Tibial nerve (tissue), 4 donors: Measurements from ENCODE around the gene MAD2L2. TPM values are rescaled to one million over a fixed set of nuclear protein-coding genes. Genes with fewer than 3 reads are reported as not detected.

Experiments
- DNase-seq, 2 donors: peaks; one replicate each; pipeline ENCODE4 v3.0.0-alpha.2; 2019; ENCODE audit warnings: low spot score in 2 of 2
- H3K27ac ChIP-seq, 4 donors: fragments of 200-600 bp; sonication (generic) in 3 of 4; one replicate each; pipeline ENCODE4 v1.5.1; 2017 to 2019; ENCODE audit warnings: mild to moderate bottlenecking in 1 of 4
- H3K27me3 ChIP-seq, 2 donors: fragments of 200-600 bp; sonication (generic) in 1 of 2; one replicate each; pipeline versions ENCODE4 v1.5.1 to v1.6.0; 2017 to 2019
- H3K36me3 ChIP-seq, 3 donors: fragments of 200-600 bp; sonication (generic); one replicate each; pipeline ENCODE4 v1.5.1; 2018 to 2019
- H3K4me1 ChIP-seq, 4 donors: fragments of 200-600 bp; sonication (generic) in 3 of 4; one replicate each; pipeline ENCODE4 v1.5.1; 2017 to 2019
- H3K4me3 ChIP-seq, 4 donors: fragments of 200-600 bp; sonication (generic) in 3 of 4; one replicate each; pipeline ENCODE4 v1.5.1; 2017 to 2019; ENCODE audit warnings: mild to moderate bottlenecking in 1 of 4, moderate library complexity in 1 of 4
- H3K9me3 ChIP-seq, 4 donors: fragments of 200-600 bp; sonication (generic) in 3 of 4; one replicate each; pipeline ENCODE4 v1.5.1; 2017 to 2019
- EP300 ChIP-seq, 2 donors: sonication (generic); formaldehyde crosslinking; IDR thresholded peaks; one replicate each; pipeline ENCODE4 v1.6.1; 2017; ENCODE audit warnings: antibody characterized with exemption in 2 of 2, mild to moderate bottlenecking in 1 of 2
- POLR2A ChIP-seq, 2 donors: fragments of 450-650 bp; IDR thresholded peaks; one replicate each; pipeline ENCODE4 v1.6.1; 2017; ENCODE audit warnings: antibody characterized with exemption in 2 of 2, mild to moderate bottlenecking in 2 of 2, moderate library complexity in 2 of 2
- WGBS, 2 donors: methylation state at CpG; one replicate each; pipeline ENCODE4 v1.1.5; 2018; 5-methylcytosine and 5-hydroxymethylcytosine counted together
- total RNA-seq, 4 donors: library from RNA; depleted of rRNA; stranded (reverse); fragments of >200 nt; gene quantifications; one replicate each; pipeline ENCODE4 v1.1.0, GENCODE V29; 2016
- TF ChIP-seq, protein P1 (sequence below), 5 experiments: fragments of 200-600 bp in 3 of 5; fragments of 450-650 bp in 2 of 5; sonication (generic) in 3 of 5; IDR thresholded peaks; one replicate each; pipeline ENCODE4 v1.5.1; 2016 to 2019; ENCODE audit warnings: antibody characterized with exemption in 5 of 5, mild to moderate bottlenecking in 3 of 5, moderate library complexity in 2 of 5

The MAD2L2 gene
- total RNA-seq, 4 donors from 2014 or later: 28.2 to 56.1 (median 32.3) TPM

DNA sequence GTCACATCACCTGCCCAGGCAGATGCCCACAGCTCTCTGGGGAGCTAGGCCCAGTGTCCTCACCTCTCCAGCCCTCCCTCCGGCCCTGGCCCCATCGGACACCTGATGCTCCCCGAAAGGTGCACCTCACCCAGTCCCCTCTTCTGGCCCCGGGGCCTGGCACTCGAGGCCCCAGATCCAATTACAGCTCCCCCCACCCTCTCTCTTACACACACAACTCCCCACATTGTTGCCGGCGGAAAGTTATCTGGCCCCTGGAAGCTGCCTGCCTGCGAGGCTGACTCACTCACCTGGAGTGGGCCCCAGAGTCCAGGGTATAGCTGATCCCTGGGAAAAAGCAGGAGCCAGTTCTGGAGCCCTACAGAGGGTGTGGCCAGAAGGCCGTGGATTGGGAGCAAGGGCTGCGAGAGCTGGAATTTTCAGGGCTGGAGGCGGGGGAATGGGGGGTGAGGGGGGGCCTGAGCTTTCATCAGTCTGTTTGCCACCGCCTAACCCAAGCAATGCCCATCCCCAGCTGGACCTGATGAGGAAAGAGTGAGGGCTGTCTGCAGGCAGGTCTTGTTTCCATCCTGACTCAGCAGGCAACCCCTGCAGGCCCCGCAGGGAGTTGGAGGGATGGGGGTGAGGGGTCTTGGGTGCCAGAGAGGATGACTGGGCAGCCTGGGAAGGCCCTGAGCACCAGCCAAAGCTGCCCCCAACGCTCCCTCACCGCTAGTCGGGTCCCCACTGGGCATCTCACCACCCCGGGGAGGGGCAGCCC is 27.7 kb downstream of the MAD2L2 start:
- TF ChIP-seq, protein P1, sequence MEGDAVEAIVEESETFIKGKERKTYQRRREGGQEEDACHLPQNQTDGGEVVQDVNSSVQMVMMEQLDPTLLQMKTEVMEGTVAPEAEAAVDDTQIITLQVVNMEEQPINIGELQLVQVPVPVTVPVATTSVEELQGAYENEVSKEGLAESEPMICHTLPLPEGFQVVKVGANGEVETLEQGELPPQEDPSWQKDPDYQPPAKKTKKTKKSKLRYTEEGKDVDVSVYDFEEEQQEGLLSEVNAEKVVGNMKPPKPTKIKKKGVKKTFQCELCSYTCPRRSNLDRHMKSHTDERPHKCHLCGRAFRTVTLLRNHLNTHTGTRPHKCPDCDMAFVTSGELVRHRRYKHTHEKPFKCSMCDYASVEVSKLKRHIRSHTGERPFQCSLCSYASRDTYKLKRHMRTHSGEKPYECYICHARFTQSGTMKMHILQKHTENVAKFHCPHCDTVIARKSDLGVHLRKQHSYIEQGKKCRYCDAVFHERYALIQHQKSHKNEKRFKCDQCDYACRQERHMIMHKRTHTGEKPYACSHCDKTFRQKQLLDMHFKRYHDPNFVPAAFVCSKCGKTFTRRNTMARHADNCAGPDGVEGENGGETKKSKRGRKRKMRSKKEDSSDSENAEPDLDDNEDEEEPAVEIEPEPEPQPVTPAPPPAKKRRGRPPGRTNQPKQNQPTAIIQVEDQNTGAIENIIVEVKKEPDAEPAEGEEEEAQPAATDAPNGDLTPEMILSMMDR (IDR thresholded peaks at IDR 0.05): no peak
- TF ChIP-seq EP300 (IDR thresholded peaks at IDR 0.05) (no peak), POLR2A (IDR thresholded peaks at IDR 0.05) (no peak)
- H3K36me3 ChIP-seq: peaks cover 0 to 19% (median 0%) of the 10 kb centered on the region in 3 donors
- peaks cover 0 to 11% of the 10 kb centered on the region in 2 donors for H3K27me3 ChIP-seq
- peak overlapping the region; percentile 50 to 89 (median 86) for H3K27ac ChIP-seq
- peak overlapping the region in 3 of 4 donors; percentile 65 to 72 (median 69) for H3K4me3 ChIP-seq
- WGBS, 2 donors: 58 to 65% methylated on average over 16 to 17 of the region's 17 CpGs
- DNase-seq: no peak
- no peaks in the 10 kb centered on the region for H3K9me3 ChIP-seq
- peaks cover 0 to 58% (median 33%) of the 10 kb centered on the region in 4 donors for H3K4me1 ChIP-seq

DNA sequence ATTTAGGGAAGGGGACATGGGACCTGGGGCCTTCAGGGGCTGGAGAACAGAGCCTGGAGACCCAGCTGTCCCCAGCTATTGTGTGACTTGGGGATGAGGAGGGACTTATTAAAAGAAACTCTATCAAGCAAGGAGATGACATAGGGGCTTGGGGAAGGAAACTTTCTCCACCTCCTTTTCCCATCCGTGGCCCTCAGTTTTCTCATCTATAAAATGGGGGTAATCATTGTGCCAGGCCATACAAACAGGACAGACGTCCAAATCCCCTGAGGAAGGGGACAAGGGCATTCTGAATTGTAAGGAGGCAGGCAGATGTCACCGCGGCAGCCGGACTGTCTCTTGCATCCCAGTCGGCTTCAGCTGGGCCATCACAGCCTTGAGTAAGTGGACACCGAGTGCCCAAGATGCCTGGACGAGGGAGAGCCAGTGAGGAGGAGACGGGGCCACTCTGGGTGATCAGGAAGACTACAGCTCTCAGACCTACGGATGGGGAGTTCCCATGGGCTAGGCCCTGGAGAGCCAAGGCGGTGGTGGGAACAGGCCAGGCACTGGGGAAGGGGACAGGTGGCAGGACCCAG is 28.7 kb downstream of the MAD2L2 start:
- H3K36me3 ChIP-seq: peaks cover 0 to 9% (median 0%) of the 10 kb centered on the region in 3 donors
- H3K27ac ChIP-seq: peak overlapping the region in 2 of 4 donors; percentile 84 to 89
- H3K9me3 ChIP-seq: no peaks in the 10 kb centered on the region
- TF ChIP-seq POLR2A (IDR thresholded peaks at IDR 0.05) (no peak), EP300 (IDR thresholded peaks at IDR 0.05) (no peak)
- TF ChIP-seq, protein P1 (IDR thresholded peaks at IDR 0.05): no peak
- peaks cover 0 to 68% (median 39%) of the 10 kb centered on the region in 4 donors for H3K4me1 ChIP-seq
- 82 to 85% methylated on average over 11 of the region's 11 CpGs for WGBS, 2 donors
- DNase-seq: no peak
- H3K4me3 ChIP-seq: no peak overlapping the region
- peaks cover 0 to 11% of the 10 kb centered on the region in 2 donors for H3K27me3 ChIP-seq

DNA sequence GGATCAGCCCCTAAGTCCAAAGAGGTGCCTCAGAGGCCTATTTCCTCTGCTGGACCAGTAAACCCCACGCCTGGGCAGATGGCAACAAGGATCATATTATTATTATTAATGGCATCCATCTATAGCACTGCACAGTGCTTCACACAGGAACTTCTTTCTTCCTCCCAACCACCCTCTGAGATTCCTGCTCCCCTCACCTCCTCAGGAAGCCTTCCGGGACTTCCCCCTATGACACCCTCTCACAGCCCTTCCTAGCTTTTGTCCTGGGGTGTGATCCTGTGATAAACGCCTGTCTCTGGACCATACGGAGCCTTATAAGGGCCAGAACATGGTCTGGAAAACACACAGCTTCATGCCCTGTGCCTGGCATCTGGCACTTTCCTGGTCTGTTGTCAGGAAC is 29.9 kb downstream of the MAD2L2 start:
- Histone ChIP-seq H3K36me3 (no peaks in the 10 kb centered on the region), H3K4me3 (no peak overlapping the region), H3K27ac (peak overlapping the region in 2 of 4 donors; percentile 51 to 89), H3K9me3 (no peaks in the 10 kb centered on the region), H3K27me3 (peaks cover 0 to 11% of the 10 kb centered on the region in 2 donors), H3K4me1 (peaks cover 0 to 79% (median 40%) of the 10 kb centered on the region in 4 donors)
- no peak for DNase-seq
- TF ChIP-seq, protein P1 (IDR thresholded peaks at IDR 0.05): no peak
- no peak for TF ChIP-seq POLR2A (IDR thresholded peaks at IDR 0.05)
- no peak for TF ChIP-seq EP300 (IDR thresholded peaks at IDR 0.05)
- WGBS, 2 donors: 84 to 90% methylated on average over 4 of the region's 4 CpGs

DNA sequence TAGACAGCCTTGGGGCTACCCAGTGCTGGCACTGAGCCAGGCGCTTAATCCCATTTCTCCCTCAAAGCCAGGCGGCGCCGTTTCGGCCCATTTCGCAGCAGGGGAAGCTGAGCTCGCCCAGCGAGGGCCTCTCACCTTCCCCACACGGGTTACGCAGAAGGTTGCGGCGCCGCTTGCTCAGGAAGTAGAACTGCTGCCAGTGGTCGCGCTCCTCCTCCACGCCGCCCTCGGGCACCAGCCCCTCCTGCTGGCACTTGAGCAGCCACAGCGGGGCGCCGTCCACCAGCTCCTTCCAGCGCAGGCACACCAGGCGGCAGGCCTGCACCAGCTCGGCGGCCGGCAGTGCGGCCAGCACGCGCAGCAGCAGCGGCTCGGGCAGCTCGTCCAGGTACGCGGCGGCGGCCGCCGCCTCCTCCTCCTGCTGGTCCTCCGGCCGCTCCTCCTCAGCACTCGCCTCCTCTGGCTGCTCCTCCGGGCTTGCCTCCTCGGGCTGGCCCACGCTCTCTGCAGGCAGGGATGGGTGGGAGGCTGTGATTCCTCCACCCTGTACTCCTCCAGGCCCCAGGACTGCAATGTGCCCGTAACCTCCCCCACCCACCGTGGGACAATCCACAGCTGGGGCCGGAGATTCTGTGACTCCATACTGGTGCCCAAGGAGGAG is 30.5 kb downstream of the MAD2L2 start:
- Histone ChIP-seq H3K27me3 (peaks cover 0 to 11% of the 10 kb centered on the region in 2 donors), H3K36me3 (no peaks in the 10 kb centered on the region), H3K4me3 (peak overlapping the region in 1 of 4 donors; percentile 13), H3K27ac (peak overlapping the region in 3 of 4 donors; percentile 18 to 89 (median 51)), H3K9me3 (no peaks in the 10 kb centered on the region), H3K4me1 (peaks cover 0 to 79% (median 36%) of the 10 kb centered on the region in 4 donors)
- peak; percentile 28 to 55 for DNase-seq
- 11 to 24% methylated on average over 17 to 43 of the region's 47 CpGs for WGBS, 2 donors
- TF ChIP-seq, protein P1 (IDR thresholded peaks at IDR 0.05): peak; percentile 48 to 89 (median 69)
- TF ChIP-seq EP300 (IDR thresholded peaks at IDR 0.05): peak in 1 of 2 donors; percentile 8
- TF ChIP-seq POLR2A (IDR thresholded peaks at IDR 0.05): no peak
